ENCODE data around the gene AGPAT3.

The AGPAT3 gene

DNA sequence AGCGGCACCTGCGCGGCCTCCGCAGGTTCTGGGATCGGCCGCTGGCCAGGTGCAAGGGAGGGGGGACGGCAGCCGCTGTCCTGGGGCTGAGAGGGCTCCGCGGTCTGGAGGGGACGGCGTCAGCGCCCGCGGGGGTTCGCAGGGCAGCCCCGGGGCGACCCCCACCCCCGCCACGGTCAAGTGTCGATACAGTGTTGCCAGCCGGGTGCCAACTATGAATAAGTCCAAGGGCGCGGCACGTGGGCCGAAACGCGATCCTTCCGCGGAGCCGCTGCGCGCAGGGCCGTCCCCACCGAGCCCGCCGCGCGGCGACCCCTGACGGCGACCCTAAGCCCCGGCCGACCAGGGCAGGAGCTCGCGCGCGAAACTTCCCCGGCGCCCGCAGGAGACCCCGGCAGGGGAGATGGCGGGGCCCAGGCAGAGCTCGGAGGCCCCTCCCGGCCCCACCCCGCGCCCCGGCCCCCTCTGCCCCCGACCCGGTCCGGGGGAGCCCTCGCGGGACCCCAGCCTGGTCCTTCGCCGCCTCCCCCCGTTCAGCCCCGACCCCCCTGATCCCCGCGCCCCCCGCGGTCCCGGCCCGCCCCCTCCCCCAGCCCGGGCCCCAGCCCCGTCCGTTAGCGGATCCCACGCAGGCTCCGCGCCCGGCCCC is 586 bp upstream of the AGPAT3 start:
- DNase-seq (ENCODE audit: low spot score): peak; percentile 21

DNA sequence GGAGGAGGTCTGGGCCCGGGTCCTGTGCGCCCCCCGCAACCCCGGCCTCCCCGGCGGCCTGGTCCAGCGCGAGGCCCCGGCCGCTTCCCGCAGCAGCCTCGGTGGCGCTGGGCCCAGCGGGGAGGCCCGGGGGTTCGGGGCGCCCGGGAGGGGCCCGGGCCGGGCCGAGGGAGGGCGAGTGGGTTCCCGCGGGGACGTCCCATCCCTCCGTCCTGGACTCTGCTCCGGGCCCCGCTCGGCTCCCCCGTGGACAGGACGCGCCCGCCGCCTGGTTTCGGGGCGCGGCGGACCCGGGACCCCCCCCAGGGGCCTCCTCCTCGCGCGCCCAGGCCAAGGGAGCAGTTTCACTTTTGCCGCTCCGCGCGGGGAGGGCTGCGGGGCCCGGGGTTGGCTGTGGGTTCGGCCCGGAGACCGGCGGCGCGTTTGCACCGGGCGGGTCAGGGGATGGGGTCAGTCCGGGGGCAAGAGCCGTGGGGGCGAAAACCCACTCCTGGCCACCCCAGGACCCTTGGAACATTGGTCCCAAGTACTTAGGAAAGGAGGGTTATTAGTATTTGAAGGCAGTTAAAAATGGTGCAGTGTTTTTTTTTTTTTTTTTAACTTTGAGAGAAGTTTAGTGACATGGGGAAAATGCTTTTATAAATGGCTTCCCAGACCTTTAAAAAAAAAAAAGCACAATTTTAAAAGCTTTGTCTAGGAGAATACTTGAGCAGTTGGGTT is 677 bp downstream of the AGPAT3 start:
- DNase-seq (ENCODE audit: low spot score): peak; percentile 43

DNA sequence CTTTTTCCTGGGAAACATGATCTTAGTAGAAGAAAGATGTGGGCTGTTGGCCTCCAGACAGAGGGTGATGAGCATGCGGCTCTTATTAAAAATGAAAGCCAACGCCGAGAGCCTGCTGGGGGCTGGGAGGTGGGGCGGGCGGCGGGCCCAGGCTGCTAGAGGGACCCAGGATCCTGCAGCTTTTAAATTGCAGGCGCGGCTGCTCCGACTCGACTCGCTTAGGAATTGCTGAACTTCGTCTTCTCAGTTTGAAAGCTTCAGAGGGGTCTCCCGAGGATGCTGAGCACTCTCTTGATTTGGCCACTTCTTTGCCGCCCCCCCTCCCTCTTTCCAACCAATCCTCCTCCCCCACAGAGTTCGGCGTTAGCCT is 1.2 kb downstream of the AGPAT3 start:
- DNase-seq (ENCODE audit: low spot score): peak; percentile 29

DNA sequence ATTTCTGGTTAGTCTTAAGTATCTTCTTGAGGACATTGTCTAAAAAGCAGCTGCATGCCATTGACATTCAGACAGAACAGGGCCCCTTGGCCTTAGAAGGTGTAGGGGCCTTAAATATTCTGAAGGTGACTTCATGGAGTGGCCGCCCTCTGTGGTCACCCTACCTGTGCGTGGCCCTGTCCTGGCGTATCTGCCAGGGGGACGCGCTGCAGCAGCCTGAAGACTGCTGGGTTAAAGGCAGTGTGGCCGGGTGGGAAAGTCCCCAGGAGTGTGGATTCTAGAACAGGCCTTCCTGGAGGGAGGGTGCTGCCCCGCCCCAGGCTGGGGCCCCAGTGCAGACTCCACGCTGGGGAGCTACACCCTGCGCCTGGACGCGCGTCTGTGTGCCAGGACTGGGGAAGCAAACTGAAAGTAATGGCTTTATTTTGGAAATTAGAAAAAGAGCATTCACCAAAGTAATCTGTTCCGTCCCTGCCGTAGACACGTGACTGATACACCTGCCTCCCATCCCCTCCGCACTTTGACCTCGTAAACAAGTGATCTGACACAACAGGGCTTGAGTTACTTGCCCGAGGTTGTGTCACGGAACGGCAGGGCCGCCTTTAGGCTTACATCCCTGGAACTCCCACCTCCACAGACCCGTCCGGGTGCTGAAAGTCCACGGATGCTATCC is 1.8 kb downstream of the AGPAT3 start:
- peak; percentile 60 for DNase-seq (ENCODE audit: low spot score)

DNA sequence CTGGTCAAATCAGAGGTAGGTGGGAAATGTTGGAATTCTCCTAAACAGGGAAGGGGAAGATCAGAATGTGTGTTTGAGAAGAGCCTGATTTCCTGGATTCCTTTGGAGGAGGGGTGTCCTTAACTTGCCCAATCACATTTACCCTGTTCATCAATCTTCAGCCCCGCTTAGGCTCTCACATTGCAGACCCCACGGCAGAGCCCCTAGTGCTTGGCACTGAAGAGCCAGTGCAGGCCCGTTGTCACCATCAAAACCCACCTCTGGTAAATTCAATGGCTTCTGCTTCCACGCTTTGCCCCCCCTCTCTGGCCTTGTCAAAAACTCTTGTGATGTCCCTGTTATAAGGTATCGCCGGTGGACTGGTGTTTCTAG is 2.3 kb downstream of the AGPAT3 start:
- DNase-seq (ENCODE audit: low spot score): no peak

DNA sequence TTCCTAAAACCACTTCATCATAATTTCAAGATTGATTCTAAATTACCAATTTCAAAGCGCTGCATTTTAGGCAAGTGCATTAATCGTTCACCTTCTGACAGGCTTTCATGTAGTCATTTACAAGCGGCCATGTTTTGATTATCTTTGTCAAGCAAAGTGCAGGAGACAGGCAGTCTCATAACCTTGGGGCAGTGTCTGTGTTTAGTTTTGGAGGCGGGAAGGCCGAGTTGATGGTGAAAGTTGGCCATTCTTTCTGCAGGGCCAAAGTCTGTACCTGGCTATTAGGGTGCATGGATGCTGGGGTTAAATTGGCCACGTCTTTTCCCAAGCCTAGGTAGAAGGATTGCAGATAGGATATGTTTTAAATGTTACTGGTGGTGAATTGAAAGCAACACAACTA is 2.9 kb downstream of the AGPAT3 start:
- no peak for DNase-seq (ENCODE audit: low spot score)

DNA sequence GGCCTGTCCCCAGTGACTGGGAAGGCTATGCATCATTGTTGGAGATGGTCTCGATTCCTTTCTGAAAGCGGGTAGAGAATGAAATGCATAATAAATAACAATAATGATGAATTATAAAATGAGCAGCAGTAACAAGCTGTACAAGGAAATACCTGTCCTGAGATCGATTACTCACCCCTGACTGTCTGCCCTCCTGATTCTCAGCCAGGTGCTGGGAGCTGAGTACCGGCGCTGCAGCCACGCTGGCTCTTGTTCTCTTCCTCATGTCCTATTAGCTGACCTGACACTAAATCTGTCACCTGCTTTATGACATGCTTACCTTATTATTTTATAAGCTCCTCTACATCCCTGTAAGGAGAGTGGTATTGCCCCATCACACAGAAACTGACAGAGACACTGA is 3.4 kb downstream of the AGPAT3 start:
- DNase-seq (ENCODE audit: low spot score): no peak

DNA sequence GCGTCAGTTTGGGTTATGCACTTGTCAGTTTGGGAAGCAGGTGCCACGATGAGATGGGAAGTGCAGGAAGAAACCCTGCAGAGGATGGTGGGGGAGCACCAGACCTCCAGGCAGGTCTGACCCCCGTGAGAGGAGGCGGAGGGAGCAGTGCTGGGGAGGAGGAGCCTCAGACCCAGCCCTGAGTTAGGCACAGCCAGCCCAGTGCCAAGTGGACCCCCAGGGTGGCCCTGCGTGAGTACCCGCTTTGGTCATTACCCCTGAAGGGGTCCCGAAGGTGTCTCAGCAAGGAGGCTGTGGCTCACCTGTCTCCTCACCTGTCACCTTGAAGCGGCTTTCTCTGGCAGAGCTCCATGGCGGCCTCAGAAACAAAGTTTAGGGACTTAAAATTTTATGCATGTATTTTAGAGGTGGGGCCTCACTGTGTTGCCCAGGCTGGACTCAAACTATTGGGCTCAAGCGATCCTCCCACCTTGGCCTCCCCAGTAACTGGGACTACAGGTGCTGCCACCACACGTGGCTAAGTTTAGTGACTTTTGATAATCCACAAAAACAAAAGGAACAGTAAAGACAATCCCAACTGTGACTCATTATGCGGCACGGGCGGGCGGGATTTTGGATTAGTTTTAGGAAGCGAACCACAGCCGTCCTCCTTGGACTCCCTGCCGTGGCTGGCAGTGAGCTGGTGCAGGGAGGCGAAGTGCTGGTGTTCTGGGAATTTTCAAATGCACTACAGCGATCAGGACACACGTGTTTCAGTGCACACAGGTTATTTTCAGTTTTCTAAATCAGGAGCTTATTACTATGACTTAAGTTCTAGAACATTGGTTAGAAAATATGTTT is 4.7 kb downstream of the AGPAT3 start:
- no peak for DNase-seq (ENCODE audit: low spot score)

DNA sequence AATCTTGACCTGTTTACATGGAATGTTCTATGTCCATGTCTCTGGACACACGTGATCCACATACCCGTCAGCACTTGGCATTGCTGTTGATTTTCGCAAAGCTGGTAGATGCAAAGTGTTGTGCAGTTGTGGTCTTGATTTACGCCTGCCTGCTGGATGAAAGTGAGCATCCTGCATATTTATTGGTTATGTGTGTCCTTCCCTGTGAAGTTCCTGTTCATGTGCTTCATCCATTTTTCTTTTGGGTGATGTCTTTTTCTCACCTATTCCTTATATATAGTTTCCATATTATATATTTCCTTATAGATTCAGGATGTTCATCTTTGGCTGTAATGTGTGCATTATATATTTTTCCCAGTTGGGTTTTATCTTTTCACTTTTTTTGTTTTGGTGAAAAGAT is 6.5 kb downstream of the AGPAT3 start:
- no peak for DNase-seq (ENCODE audit: low spot score)

DNA sequence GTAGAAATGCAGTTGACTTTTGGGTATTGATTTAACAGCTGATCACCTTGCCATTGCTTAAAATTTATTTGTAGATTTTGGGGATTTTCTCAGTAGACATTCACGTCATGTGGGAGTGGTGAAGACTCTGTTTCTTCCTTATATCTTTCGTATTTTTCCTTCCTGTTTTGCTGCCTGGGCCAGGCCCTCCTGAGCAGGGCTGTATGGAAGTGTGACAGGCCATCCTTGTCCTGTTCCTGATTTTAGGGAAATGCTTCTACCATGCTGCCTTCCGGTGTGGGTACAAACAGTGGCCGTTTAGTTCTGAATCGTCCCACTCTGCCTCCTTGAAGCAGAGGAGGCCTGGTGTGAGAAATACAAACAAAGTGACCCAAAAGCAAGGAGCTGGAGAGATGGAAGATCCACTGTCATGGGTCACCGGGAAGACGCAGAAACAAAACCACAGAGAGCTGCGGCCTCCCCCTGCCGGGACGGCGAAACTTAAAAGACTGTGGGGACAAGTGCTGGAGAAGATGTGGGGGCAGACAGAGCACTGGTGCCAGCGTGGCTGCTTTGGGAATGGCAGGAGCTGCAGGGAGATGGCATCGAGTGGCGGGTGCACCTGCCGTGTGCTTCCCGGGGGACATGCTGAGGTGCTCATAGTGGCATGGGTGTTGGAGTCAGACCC is 7.6 kb downstream of the AGPAT3 start:
- no peak for DNase-seq (ENCODE audit: low spot score)

DNA sequence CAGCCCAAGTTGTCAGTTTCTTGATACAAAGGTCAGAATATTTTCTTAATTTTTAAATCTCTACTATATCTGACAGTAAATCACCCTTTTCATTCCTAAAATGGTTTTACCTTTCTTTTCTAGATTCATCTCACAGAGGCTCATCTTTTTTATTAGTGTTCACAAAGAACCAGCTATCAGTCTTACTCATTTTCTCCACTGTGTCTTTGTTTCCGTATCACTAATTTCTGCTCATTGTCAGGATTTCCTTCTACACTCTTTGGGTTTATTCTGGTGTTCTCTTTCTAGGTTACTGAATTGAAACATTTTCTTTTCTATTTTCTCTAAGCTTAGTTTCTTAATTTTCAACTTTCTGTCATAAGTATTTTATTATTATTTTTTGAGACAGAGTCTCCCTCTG is 8.7 kb downstream of the AGPAT3 start:
- DNase-seq (ENCODE audit: low spot score): no peak

DNA sequence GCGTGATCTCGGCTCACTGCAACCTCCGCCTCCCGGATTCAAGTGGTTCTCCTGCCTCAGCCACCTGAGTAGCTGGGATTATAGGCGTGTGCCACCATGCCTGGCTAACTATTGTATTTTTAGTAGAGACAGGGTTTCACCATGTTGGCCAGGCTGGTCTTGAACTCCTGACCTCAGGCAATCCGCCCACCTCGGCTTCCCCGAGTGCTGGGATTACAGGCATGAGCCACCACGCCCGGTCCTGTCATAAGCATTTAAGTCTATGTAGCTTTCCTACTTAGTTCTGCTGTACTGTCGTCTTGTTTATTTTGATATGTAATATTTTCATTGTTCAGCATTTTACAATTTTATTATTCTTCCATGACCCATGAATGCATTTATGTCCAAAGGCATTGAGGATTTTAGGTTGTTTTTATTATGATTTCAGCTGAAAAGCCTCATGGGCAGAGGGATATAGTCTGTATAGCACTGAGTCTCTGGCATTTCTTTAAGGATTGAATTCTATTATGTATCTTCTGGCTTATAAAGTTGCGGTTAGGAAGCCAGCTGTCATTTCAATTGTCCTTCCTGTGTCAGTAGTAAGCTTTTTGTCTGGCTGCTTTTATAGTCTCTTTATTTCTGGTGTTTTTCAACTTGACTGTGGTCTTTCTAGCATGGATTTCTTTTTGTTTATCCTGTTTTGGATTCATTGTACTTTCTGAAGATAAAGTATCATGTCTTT is 9.2 kb downstream of the AGPAT3 start:
- no peak for DNase-seq (ENCODE audit: low spot score)

DNA sequence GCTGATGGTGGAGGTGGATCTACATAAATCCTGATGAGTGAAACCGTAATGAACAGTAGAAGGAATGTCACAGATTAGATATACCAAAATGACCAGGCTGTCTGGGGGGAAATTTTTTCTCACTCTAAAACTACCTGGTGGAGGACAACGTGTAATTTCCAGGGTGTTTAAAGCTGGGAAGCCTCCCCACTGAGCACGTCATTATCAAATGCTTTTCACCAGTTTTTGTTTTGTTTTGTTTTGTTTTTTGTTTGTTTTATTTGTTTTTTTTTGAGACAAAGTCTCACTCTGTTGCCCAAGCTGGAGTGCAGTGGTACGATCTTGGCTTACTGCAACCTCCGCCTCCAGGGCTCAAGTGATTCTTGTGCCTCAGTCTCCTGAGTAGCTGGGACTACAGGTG is 11.6 kb downstream of the AGPAT3 start:
- DNase-seq (ENCODE audit: low spot score): no peak

DNA sequence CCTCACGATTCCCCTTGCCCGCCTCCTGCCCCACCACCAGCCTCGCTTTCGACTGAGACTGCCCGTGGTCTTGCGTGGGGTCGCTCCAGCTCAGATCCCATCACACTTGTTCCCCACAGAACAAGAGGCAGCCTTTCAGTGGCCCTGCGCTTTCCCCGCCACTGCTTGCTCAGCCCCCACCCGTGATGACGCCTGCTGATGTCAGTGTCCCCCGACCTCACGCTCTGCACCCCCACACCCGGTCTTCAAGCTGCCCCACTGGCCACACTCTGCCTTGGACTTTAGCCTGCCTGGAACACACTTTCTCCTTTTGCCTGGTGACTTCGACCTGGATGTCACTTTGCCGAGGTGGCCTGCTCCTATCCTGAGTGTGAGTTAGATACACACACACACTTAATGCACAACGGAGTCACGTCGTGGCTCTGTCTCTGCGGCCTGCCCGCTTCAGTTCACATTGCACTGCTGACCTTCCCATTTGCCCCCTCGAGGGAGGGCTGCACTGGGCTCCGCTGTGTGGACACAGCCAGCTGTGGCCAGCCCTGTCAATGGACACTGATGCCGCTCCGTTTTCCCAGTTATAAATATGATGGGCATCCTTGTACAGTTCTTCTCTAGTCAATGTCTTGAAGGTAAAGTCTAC is 13.0 kb downstream of the AGPAT3 start:
- no peak for DNase-seq (ENCODE audit: low spot score)

DNA sequence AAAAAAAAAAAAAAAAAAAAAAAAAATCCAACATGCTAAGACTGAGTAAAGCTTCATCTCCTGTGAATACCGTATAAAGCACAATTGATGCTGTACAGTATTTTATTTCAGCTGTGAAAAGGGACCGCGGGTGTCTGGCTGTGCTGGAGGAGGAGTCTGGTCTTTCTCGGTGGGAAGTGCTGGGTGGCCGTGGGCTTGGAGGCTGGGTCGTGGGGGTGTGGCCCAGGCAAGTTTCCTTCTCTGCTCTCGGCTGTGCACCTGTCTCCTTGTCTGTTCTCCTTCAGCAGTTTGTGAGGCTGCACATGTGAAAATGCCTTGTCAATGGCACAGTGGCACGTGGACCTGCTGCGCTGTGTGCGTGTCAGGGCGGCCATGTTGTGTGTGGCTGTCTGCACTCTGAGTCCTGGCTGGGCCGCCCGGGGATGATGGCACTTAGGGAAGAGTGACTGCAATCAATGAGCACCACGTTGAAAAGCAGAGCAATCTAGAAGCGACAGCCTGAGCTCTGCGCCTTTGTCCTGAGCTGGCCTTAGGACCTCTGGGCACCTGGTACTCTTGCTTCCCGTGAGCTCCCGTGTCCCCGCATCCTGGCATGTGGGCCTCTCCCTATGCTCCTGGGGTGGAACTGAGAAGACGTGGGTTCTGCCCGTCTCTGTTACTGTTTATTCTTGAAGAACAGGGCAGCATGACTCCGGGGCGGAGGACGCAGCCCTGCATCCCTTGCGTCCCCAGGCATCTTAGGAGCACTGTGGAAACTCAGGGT is 14.5 kb downstream of the AGPAT3 start:
- no peak for DNase-seq (ENCODE audit: low spot score)

DNA sequence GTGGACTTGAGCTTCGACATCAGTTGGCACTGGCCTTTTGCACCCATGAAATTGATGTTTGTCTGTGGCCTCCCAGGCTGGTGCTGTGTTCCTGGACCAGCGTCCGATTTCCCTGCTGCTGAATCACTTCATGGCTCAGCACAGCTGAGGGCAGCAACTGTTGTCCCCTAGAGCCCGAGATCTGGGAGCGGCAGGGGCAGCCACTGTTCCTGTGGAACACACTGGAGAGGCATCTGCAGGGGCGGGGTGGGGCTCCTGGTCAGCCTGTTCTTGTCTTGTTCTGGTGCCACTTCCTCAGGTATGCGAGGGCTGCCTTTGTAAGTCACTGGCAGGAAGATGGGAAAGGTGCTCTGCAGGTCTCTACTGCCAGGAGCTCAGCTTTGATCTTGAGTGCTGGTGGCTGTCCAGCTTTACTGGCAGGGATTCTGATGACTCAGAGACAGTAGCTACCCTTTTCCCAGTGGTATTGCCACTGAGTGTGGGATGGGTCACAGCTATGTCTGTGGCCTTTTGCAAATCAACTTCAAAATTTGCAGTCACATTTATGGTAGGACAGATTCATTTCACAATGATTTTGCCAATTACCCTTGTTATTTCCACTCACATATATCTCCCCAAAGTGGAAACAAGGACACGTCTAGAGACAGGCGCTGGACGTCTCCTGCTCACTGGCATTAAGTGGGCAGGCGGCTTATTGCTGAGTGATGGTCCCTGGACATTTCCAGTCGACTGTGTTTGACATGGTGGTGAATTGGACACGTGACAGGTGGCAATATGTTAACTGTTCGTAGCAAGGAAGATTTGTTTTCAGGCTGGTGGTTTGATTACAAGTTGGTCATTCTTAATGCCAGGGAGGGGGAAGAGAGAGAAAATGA is 15.3 kb downstream of the AGPAT3 start:
- DNase-seq (ENCODE audit: low spot score): no peak

DNA sequence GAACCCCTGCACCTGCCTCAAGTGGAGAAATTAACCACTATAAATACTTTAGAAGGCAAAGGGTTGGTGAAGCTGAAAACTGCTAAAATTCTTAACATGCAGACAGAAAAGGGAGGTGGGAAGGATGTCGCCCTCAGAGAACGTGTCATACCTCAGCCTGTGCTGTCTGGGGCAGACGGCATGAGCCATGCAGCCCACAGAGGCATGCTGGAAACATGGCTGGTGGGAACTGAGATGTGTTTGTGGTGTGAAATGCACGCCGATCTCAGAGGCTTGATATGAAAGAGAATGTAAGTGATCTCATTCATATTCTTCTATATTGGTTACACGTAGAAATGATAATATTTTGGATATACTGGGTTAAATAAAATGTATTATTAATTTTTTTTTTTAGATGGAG is 16.3 kb downstream of the AGPAT3 start:
- DNase-seq (ENCODE audit: low spot score): peak; percentile 27

DNA sequence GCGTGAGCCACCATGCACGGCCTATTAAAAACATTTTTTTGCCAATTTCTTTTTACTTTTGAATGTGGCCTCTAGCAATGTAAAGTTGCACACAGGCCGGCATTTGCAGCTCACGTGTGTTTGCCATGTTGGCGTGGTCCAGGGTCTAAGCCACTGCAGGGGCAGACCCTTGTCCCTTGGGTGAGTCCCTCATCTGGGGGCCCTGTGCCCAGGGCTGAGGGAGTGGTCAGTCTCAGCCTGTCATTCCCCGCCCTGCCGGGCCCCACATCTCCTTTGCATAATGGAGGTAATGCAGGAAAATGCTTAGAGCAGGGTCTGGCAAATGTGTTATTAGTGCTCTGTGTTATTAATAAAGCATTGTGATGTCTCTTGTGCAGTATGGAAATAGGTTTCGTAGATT is 16.9 kb downstream of the AGPAT3 start:
- no peak for DNase-seq (ENCODE audit: low spot score)

DNA sequence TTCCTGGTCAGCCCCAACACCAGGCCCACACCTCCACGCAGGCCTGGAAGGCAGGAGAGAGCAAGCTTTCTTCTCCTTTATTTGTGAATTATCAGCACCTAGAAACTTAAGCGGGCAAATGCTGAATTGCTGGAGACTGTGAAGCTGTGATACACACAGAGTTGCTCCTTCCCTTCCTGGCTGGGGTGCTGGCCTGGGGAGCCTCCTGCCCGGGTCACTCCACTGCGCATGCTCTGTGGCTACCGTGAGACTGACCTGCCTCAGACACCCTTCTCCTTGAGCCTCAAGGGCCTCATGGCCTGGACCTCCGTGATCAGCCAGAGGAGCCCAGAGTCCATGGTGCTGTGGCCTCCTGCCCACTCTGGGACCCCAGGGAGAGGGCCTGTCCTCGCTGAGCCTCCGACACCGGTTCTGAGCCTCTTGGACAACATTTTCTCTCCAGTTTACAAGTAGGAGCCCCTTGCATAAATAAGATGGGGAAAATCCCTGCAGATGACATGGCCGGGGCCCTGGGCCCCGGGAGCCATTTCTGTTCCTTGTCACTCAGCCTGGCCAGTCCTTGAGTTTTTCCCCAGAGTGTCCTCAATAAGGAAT is 18.0 kb downstream of the AGPAT3 start:
- DNase-seq (ENCODE audit: low spot score): no peak
